ENCODE measurements around the gene MYO9A. TPM values are rescaled to one million over a fixed set of nuclear protein-coding genes. Genes with fewer than 3 reads are reported as not detected.
"Not testable (repeated sequence)": the region's sequence is repeated elsewhere in the genome, so short reads cannot be mapped to it uniquely, and the experiment has no call there.

The MYO9A gene
- total RNA-seq, 2 experiments from 2014 or later: 15.4 to 19.1 TPM

- DNase-seq: no peak
- Mint-ChIP-seq H3K27me3 (no peaks in the 10 kb centered on the region), H3K36me3 (no peaks in the 10 kb centered on the region), H3K9me3 (no peaks in the 10 kb centered on the region), H3K27ac (no peak overlapping the region), H3K4me3 (no peak overlapping the region), H3K4me1 (peaks cover 2% of the 10 kb centered on the region)
Observed at GRCh38 chr15:72009222-72009621, 108.7 kb downstream of the MYO9A start.

- DNase-seq: no peak
- Mint-ChIP-seq H3K27me3 (no peaks in the 10 kb centered on the region), H3K9me3 (no peaks in the 10 kb centered on the region), H3K36me3 (no peaks in the 10 kb centered on the region), H3K27ac (no peak overlapping the region), H3K4me3 (no peak overlapping the region), H3K4me1 (no peaks in the 10 kb centered on the region)
Observed at GRCh38 chr15:72006382-72006781, 111.6 kb downstream of the MYO9A start.

GRCh38 chr15:72005483-72005882, 112.5 kb downstream of the MYO9A start:
- Mint-ChIP-seq H3K9me3 (no peaks in the 10 kb centered on the region), H3K36me3 (no peaks in the 10 kb centered on the region), H3K27ac (no peak overlapping the region), H3K4me3 (no peak overlapping the region), H3K4me1 (no peaks in the 10 kb centered on the region), H3K27me3 (no peaks in the 10 kb centered on the region)
- no peak for DNase-seq

GRCh38 chr15:71999807-72000206, 118.1 kb downstream of the MYO9A start:
- peaks cover 14% of the 10 kb centered on the region for H3K36me3 Mint-ChIP-seq
- no peaks in the 10 kb centered on the region for H3K27me3 Mint-ChIP-seq
- DNase-seq: no peak
- no peak overlapping the region for H3K4me3 Mint-ChIP-seq
- H3K9me3 Mint-ChIP-seq: peaks cover 1% of the 10 kb centered on the region
- H3K27ac Mint-ChIP-seq: no peak overlapping the region
- no peaks in the 10 kb centered on the region for H3K4me1 Mint-ChIP-seq

- DNase-seq, H3K9me3 Mint-ChIP-seq, H3K4me1 Mint-ChIP-seq, H3K27ac Mint-ChIP-seq, H3K4me3 Mint-ChIP-seq, H3K27me3 Mint-ChIP-seq: not testable (repeated sequence)
- peaks cover 14% of the 10 kb centered on the region for H3K36me3 Mint-ChIP-seq
Observed at GRCh38 chr15:71998717-71999116, 119.2 kb downstream of the MYO9A start.

- H3K27ac Mint-ChIP-seq: no peak overlapping the region
- peaks cover 14% of the 10 kb centered on the region for H3K36me3 Mint-ChIP-seq
- no peaks in the 10 kb centered on the region for H3K27me3 Mint-ChIP-seq
- H3K9me3 Mint-ChIP-seq: peaks cover 1% of the 10 kb centered on the region
- no peaks in the 10 kb centered on the region for H3K4me1 Mint-ChIP-seq
- DNase-seq: no peak
- no peak overlapping the region for H3K4me3 Mint-ChIP-seq
Observed at GRCh38 chr15:71997691-71998090, 120.3 kb downstream of the MYO9A start.

- Mint-ChIP-seq H3K9me3 (no peaks in the 10 kb centered on the region), H3K36me3 (peaks cover 2% of the 10 kb centered on the region), H3K4me1 (no peaks in the 10 kb centered on the region), H3K27ac (no peak overlapping the region), H3K27me3 (no peaks in the 10 kb centered on the region), H3K4me3 (no peak overlapping the region)
- DNase-seq: no peak
Observed at GRCh38 chr15:71975816-71976150, 142.2 kb downstream of the MYO9A start.

GRCh38 chr15:71974211-71974610, 143.7 kb downstream of the MYO9A start:
- Mint-ChIP-seq H3K4me3 (no peak overlapping the region), H3K27me3 (no peaks in the 10 kb centered on the region), H3K4me1 (no peaks in the 10 kb centered on the region), H3K9me3 (no peaks in the 10 kb centered on the region), H3K27ac (no peak overlapping the region), H3K36me3 (peaks cover 2% of the 10 kb centered on the region)
- no peak for DNase-seq

- no peak for DNase-seq
- Mint-ChIP-seq H3K4me3 (no peak overlapping the region), H3K27me3 (no peaks in the 10 kb centered on the region), H3K4me1 (no peaks in the 10 kb centered on the region), H3K36me3 (peaks cover 2% of the 10 kb centered on the region), H3K27ac (no peak overlapping the region), H3K9me3 (no peaks in the 10 kb centered on the region)
Observed at GRCh38 chr15:71973366-71973765, 144.6 kb downstream of the MYO9A start.

- DNase-seq: no peak
- no peaks in the 10 kb centered on the region for H3K4me1 Mint-ChIP-seq
- no peak overlapping the region for H3K27ac Mint-ChIP-seq
- H3K4me3 Mint-ChIP-seq: no peak overlapping the region
- peaks cover 2% of the 10 kb centered on the region for H3K36me3 Mint-ChIP-seq
- H3K9me3 Mint-ChIP-seq: no peaks in the 10 kb centered on the region
- H3K27me3 Mint-ChIP-seq: no peaks in the 10 kb centered on the region
Observed at GRCh38 chr15:71971905-71972304, 146.0 kb downstream of the MYO9A start.

GRCh38 chr15:71970435-71970834, 147.5 kb downstream of the MYO9A start:
- DNase-seq: no peak
- Mint-ChIP-seq H3K4me3 (no peak overlapping the region), H3K27ac (no peak overlapping the region), H3K27me3 (no peaks in the 10 kb centered on the region), H3K9me3 (no peaks in the 10 kb centered on the region), H3K4me1 (no peaks in the 10 kb centered on the region), H3K36me3 (peaks cover 5% of the 10 kb centered on the region)

- H3K36me3 Mint-ChIP-seq: peaks cover 4% of the 10 kb centered on the region
Observed at GRCh38 chr15:71962537-71962936, 155.4 kb downstream of the MYO9A start.

GRCh38 chr15:71957026-71957425, 160.9 kb downstream of the MYO9A start:
- Mint-ChIP-seq H3K4me3 (no peak overlapping the region), H3K9me3 (no peaks in the 10 kb centered on the region)

More at GRCh38 chr15:71962537-71962936, 155.4 kb downstream of the MYO9A start:
- Mint-ChIP-seq H3K4me1 (no peaks in the 10 kb centered on the region), H3K27me3 (no peaks in the 10 kb centered on the region), H3K4me3 (no peak overlapping the region), H3K27ac (no peak overlapping the region), H3K9me3 (no peaks in the 10 kb centered on the region)
- no peak for DNase-seq

GRCh38 chr15:71951134-71951533, 166.8 kb downstream of the MYO9A start:
- H3K36me3 Mint-ChIP-seq: peaks cover 3% of the 10 kb centered on the region
- H3K27me3 Mint-ChIP-seq: no peaks in the 10 kb centered on the region
- H3K27ac Mint-ChIP-seq: no peak overlapping the region
- H3K4me3 Mint-ChIP-seq: no peak overlapping the region
- no peaks in the 10 kb centered on the region for H3K9me3 Mint-ChIP-seq
- DNase-seq: no peak
- H3K4me1 Mint-ChIP-seq: no peaks in the 10 kb centered on the region

More at GRCh38 chr15:71957026-71957425, 160.9 kb downstream of the MYO9A start:
- no peak overlapping the region for H3K27ac Mint-ChIP-seq
- no peak for DNase-seq
- no peaks in the 10 kb centered on the region for H3K27me3 Mint-ChIP-seq
- peaks cover 5% of the 10 kb centered on the region for H3K36me3 Mint-ChIP-seq
- no peaks in the 10 kb centered on the region for H3K4me1 Mint-ChIP-seq

- no peak for DNase-seq
- no peak overlapping the region for H3K27ac Mint-ChIP-seq
- H3K9me3 Mint-ChIP-seq: no peaks in the 10 kb centered on the region
- no peaks in the 10 kb centered on the region for H3K27me3 Mint-ChIP-seq
- no peaks in the 10 kb centered on the region for H3K36me3 Mint-ChIP-seq
- H3K4me3 Mint-ChIP-seq: no peak overlapping the region
- H3K4me1 Mint-ChIP-seq: no peaks in the 10 kb centered on the region
Observed at GRCh38 chr15:71945012-71945411, 172.9 kb downstream of the MYO9A start.

GRCh38 chr15:71943806-71944205, 174.1 kb downstream of the MYO9A start:
- H3K4me1 Mint-ChIP-seq: no peaks in the 10 kb centered on the region
- H3K27me3 Mint-ChIP-seq: no peaks in the 10 kb centered on the region
- H3K4me3 Mint-ChIP-seq: no peak overlapping the region
- H3K27ac Mint-ChIP-seq: no peak overlapping the region
- no peak for DNase-seq
- H3K36me3 Mint-ChIP-seq: no peaks in the 10 kb centered on the region
- no peaks in the 10 kb centered on the region for H3K9me3 Mint-ChIP-seq
